ENCODE measurements around the gene USP2.

DNA sequence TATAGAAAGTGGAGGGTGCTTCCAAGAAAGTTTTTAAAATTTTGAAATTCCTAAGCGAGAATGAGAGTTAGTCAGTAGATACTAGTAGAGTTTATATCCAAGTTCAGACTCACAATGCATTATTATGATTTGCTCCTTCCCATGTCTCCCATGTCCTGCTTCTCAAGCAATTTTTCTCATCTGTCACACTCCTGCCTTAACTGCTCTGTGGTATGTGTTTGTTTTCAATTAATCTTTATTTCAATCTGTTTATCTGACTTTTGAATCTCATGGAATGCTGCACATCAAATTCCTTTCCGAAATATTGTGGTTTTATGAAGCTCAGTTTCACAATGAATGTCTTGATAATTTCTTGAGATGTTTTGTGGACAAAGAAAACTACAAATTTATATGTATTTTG, 23.4 kb upstream of the USP2 start:
- TF ChIP-seq CTCF (IDR thresholded peaks at IDR 0.05) (no peak), POLR2A (IDR thresholded peaks at IDR 0.05) (no peak)
